ENCODE data around the gene RERE. TPM values are rescaled to one million over a fixed set of nuclear protein-coding genes. Genes with fewer than 3 reads are reported as not detected.

The RERE gene
- polyA plus RNA-seq, 1 of the 3 experiments (the other 2 are of a cell fraction) = 8.1 TPM

- H2AFZ ChIP-seq (ENCODE audit: low read depth) = no peak overlapping the region; the same call in 1 of the 2 replicates
- CTCF ChIA-PET = no interaction called here
- H3K9ac ChIP-seq = no peak overlapping the region
- H4K20me1 ChIP-seq (ENCODE audit: insufficient read depth) = no peaks in the 10 kb centered on the region
- H3F3A ChIP-seq (replicated peaks; ENCODE audit: insufficient read depth) = peaks cover 31% of the 10 kb centered on the region
- WGBS (ENCODE audit: low lambda C conversion rate) = 93% methylated on average over 3 of the region's 3 CpGs
- H3K4me2 ChIP-seq = no peak overlapping the region
- peaks cover 31 to 57% of the 10 kb centered on the region in 2 experiments; a peak in 3 of 4 replicates for H3K4me1 ChIP-seq (ENCODE audit: control insufficient read depth in 1 of 2, insufficient read depth in 2 of 2, low read depth in 1 of 2, low read length in 1 of 2)
- no peak for DNase-seq
- POLR2A ChIA-PET = no interaction called here
- H3K79me2 ChIP-seq (ENCODE audit: insufficient read depth) = peaks cover 18% of the 10 kb centered on the region
- no peaks in the 10 kb centered on the region for H3K9me2 ChIP-seq
- H3K9me3 ChIP-seq = no peaks in the 10 kb centered on the region
- H3K27me3 ChIP-seq (ENCODE audit: insufficient read depth) = no peaks in the 10 kb centered on the region
- TF ChIP-seq TEAD4 (IDR thresholded peaks at IDR 0.05; ENCODE audit: borderline replicate concordance, insufficient read depth) (no peak), SMC3 (IDR thresholded peaks at IDR 0.05; ENCODE audit: low read depth, low read length) (no peak), PBX3 (IDR thresholded peaks at IDR 0.05) (no peak), GATA2 (CRISPR knock-in tag; IDR thresholded peaks at IDR 0.05) (no peak)
- no peak overlapping the region for H3K4me3 ChIP-seq (ENCODE audit: low read depth in 2 of 2, low read length in 1 of 2)
- peaks cover 0 to 4% of the 10 kb centered on the region in 2 experiments for H3K36me3 ChIP-seq (replicated peaks in 1 of 2; ENCODE audit: control insufficient read depth in 1 of 2, insufficient read depth in 2 of 2, low read length in 1 of 2)
- no peak overlapping the region for H3K27ac ChIP-seq (ENCODE audit: low read depth in 2 of 2, low read length in 1 of 2)
These were observed 358.8 kb downstream of the RERE start for GRCh38 chr1:8458607-8459006.

GRCh38 chr1:8457760-8458381, 359.6 kb downstream of the RERE start:
- Histone ChIP-seq H3K4me2 (no peak overlapping the region), H3K27me3 (ENCODE audit: insufficient read depth) (no peaks in the 10 kb centered on the region), H3K79me2 (ENCODE audit: insufficient read depth) (peaks cover 18% of the 10 kb centered on the region), H3K9me2 (no peaks in the 10 kb centered on the region), H2AFZ (ENCODE audit: low read depth) (no peak overlapping the region), H3K27ac (ENCODE audit: low read depth in 2 of 2, low read length in 1 of 2) (no peak overlapping the region), H4K20me1 (ENCODE audit: insufficient read depth) (no peaks in the 10 kb centered on the region), H3F3A (replicated peaks; ENCODE audit: insufficient read depth) (peaks cover 25% of the 10 kb centered on the region), H3K36me3 (replicated peaks in 1 of 2; ENCODE audit: control insufficient read depth in 1 of 2, insufficient read depth in 2 of 2, low read length in 1 of 2) (peaks cover 0 to 4% of the 10 kb centered on the region in 2 experiments), H3K4me3 (ENCODE audit: low read depth in 2 of 2, low read length in 1 of 2) (no peak overlapping the region), H3K9me3 (no peaks in the 10 kb centered on the region), H3K9ac (no peak overlapping the region), H3K4me1 (ENCODE audit: control insufficient read depth in 1 of 2, insufficient read depth in 2 of 2, low read depth in 1 of 2, low read length in 1 of 2) (peaks cover 26 to 52% of the 10 kb centered on the region in 2 experiments; a peak in 3 of 4 replicates)
- no peak for DNase-seq
- WGBS (ENCODE audit: low lambda C conversion rate) = 93% methylated on average over 7 of the region's 7 CpGs
- CTCF ChIA-PET = no interaction called here
- POLR2A ChIA-PET = no interaction called here
- TF ChIP-seq FOXJ3 (CRISPR knock-in tag; IDR thresholded peaks at IDR 0.05) (no peak), EP300 (IDR thresholded peaks at IDR 0.05; ENCODE audit: borderline replicate concordance in 1 of 2, low read depth in 1 of 2, low read length in 1 of 2) (no peak), CHD2 (IDR thresholded peaks at IDR 0.05; ENCODE audit: low read length, partially characterized antibody) (no peak), TEAD4 (IDR thresholded peaks at IDR 0.05; ENCODE audit: borderline replicate concordance, insufficient read depth) (no peak), USF1 (IDR thresholded peaks at IDR 0.05; ENCODE audit: borderline replicate concordance, low read depth) (no peak), REST (IDR thresholded peaks at IDR 0.05; ENCODE audit: low read depth, low read length) (no peak), MXI1 (IDR thresholded peaks at IDR 0.05; ENCODE audit: low read depth, low read length) (no peak), FOXM1 (IDR thresholded peaks at IDR 0.05; ENCODE audit: low read depth) (no peak), YY1 (IDR thresholded peaks at IDR 0.05; ENCODE audit: low read depth) (no peak), POLR2AphosphoS5 (IDR thresholded peaks at IDR 0.05; ENCODE audit: low read depth, low read length) (no peak), NRF1 (IDR thresholded peaks at IDR 0.05; ENCODE audit: low read depth, low read length) (no peak), TAF1 (IDR thresholded peaks at IDR 0.05; ENCODE audit: borderline replicate concordance, low read depth, low read length) (no peak), USF2 (IDR thresholded peaks at IDR 0.05; ENCODE audit: borderline replicate concordance, low read depth, low read length) (no peak), NFIC (IDR thresholded peaks at IDR 0.05; ENCODE audit: borderline replicate concordance) (no peak), GABPA (IDR thresholded peaks at IDR 0.05; ENCODE audit: low read depth) (no peak), CTCF (IDR thresholded peaks at IDR 0.05) (no peak), MEF2A (IDR thresholded peaks at IDR 0.05; ENCODE audit: borderline replicate concordance, low read depth) (no peak)

Measured in SK-N-SH (cell line).